IMR-90 (cell line): Measurements from ENCODE around the gene MBD1. TPM values are rescaled to one million over a fixed set of nuclear protein-coding genes. Genes with fewer than 3 reads are reported as not detected.

ENCODE experiments used
- ATAC-seq: fragments of 200-7000 bp; cut with Tn5 transposase; 2 replicates; pipeline ENCODE4 v1.9.1; 2020; ENCODE audit warnings: low read depth, mild to moderate bottlenecking, moderate library complexity
- BruUV-seq: library from RNA; stranded (reverse); fragments of 400-500 nt; replicated peaks from 2 replicates; lab custom pipeline; 2021; lab: Mats Ljungman, UMichigan
- CTCF ChIA-PET: fragments of 300-600 bp; formaldehyde crosslinking; extraction: SDS; loops from one replicate; lab custom pipeline; 2021; ENCODE audit warnings: antibody characterized with exemption; lab: Yijun Ruan, JAX
- POLR2A ChIA-PET: fragments of 300-600 bp; sonication (Branson Sonifier 250); formaldehyde crosslinking; loops from one replicate; lab custom pipeline; 2022; ENCODE audit warnings: antibody characterized with exemption; ENCODE audit not compliant: unreplicated experiment; lab: Charles Lee
- DNase-seq: peaks from one replicate; pipeline ENCODE4 v3.0.0; 2013
- H2AFZ ChIP-seq: replicated peaks from 2 replicates; pipeline ENCODE3; 2013; ENCODE audit warnings: low read length, mild to moderate bottlenecking; ENCODE audit not compliant: poor library complexity
- H2AK5ac ChIP-seq: 2 replicates; pipeline ENCODE4 v1.6.1; 2013; ENCODE audit warnings: low read depth, low read length, inconsistent platforms
- H2AK9ac ChIP-seq: replicated peaks from 2 replicates; pipeline ENCODE3; 2013; ENCODE audit warnings: mild to moderate bottlenecking, low read depth, low read length, moderate library complexity; ENCODE audit not compliant: poor library complexity
- H2BK120ac ChIP-seq: 2 replicates; pipeline ENCODE4 v1.6.1; 2013; ENCODE audit warnings: low read depth, low read length, inconsistent platforms
- H2BK15ac ChIP-seq: 3 replicates; pipeline ENCODE4 v1.6.1; 2013; ENCODE audit warnings: low read depth, low read length, inconsistent platforms
- H2BK20ac ChIP-seq: 2 replicates; pipeline ENCODE4 v1.6.1; 2013; ENCODE audit warnings: low read depth, mild to moderate bottlenecking, inconsistent platforms, low read length, moderate library complexity
- H2BK5ac ChIP-seq: 2 replicates; pipeline ENCODE4 v1.6.1; 2013; ENCODE audit warnings: mild to moderate bottlenecking, low read depth, low read length, inconsistent platforms; ENCODE audit not compliant: poor library complexity, severe bottlenecking
- H3K14ac ChIP-seq: replicated peaks from 2 replicates; pipeline ENCODE4 v1.6.1; 2013; ENCODE audit warnings: low read depth, low read length, inconsistent platforms
- H3K18ac ChIP-seq: 2 replicates; pipeline ENCODE4 v1.6.1; 2013; ENCODE audit warnings: low read depth, low read length, control low read depth
- H3K23ac ChIP-seq: 2 replicates; pipeline ENCODE4 v1.6.1; 2013; ENCODE audit warnings: low read depth, low read length, inconsistent platforms
- H3K27ac ChIP-seq: 2 replicates; pipeline ENCODE4 v1.5.1; 2013; ENCODE audit warnings: mild to moderate bottlenecking, control low read depth, low read length; ENCODE audit not compliant: insufficient read depth
- H3K27me3 ChIP-seq: 2 replicates; pipeline ENCODE4 v1.6.1; 2013; ENCODE audit warnings: low read length; ENCODE audit not compliant: control insufficient read depth, insufficient read depth
- H3K36me3 ChIP-seq: 2 replicates; pipeline ENCODE4 v1.6.1; 2013; ENCODE audit warnings: low read length, mixed read lengths; ENCODE audit not compliant: control insufficient read depth, insufficient read depth
- H3K4ac ChIP-seq: 2 replicates; pipeline ENCODE4 v1.6.1; 2013; ENCODE audit warnings: low read depth, low read length, inconsistent platforms
- H3K4me1 ChIP-seq: 2 replicates; pipeline ENCODE4 v1.6.1; 2013; ENCODE audit warnings: low read length, mixed read lengths; ENCODE audit not compliant: control insufficient read depth, insufficient read depth
- H3K4me2 ChIP-seq: 2 replicates; pipeline ENCODE4 v1.6.1; 2013; ENCODE audit warnings: low read depth, mild to moderate bottlenecking, control low read depth, low read length, moderate library complexity
- H3K4me3 ChIP-seq: 2 replicates; pipeline ENCODE4 v1.5.1; 2013; ENCODE audit warnings: low read depth, mild to moderate bottlenecking, control low read depth, low read length, moderate library complexity; ENCODE audit not compliant: insufficient read depth
- H3K56ac ChIP-seq: 2 replicates; pipeline ENCODE4 v1.6.1; 2013; ENCODE audit warnings: low read length, inconsistent platforms; ENCODE audit not compliant: insufficient read depth; ENCODE audit errors: extremely low read depth
- H3K79me1 ChIP-seq, 2 experiments: 2 replicates each; pipeline ENCODE4 v1.6.1; 2013; ENCODE audit warnings: low read length in 2 of 2, inconsistent platforms in 1 of 2, low read depth in 1 of 2
- H3K9ac ChIP-seq: 2 replicates; pipeline ENCODE4 v1.6.1; 2013; ENCODE audit warnings: low read depth, low read length, control low read depth
- H3K9me1 ChIP-seq: 2 replicates; pipeline ENCODE4 v1.6.1; 2013; ENCODE audit warnings: low read length, inconsistent platforms; ENCODE audit not compliant: insufficient read depth
- H3K9me3 ChIP-seq: 2 replicates; pipeline ENCODE4 v1.6.1; 2013; ENCODE audit warnings: low read length; ENCODE audit not compliant: control insufficient read depth, insufficient read depth
- H4K20me1 ChIP-seq: 2 replicates; pipeline ENCODE4 v1.6.1; 2013; ENCODE audit warnings: low read length, inconsistent platforms; ENCODE audit not compliant: insufficient read depth
- H4K5ac ChIP-seq: 2 replicates; pipeline ENCODE4 v1.6.1; 2013; ENCODE audit warnings: mild to moderate bottlenecking, low read depth, low read length, control low read depth
- H4K8ac ChIP-seq, 2 experiments: 2 replicates each; pipeline ENCODE4 v1.6.1; 2013; ENCODE audit warnings: low read depth in 2 of 2, low read length in 2 of 2, control low read depth in 1 of 2, inconsistent platforms in 1 of 2
- H4K91ac ChIP-seq: 2 replicates; pipeline ENCODE4 v1.6.1; 2013; ENCODE audit warnings: low read depth, low read length, inconsistent platforms; ENCODE audit not compliant: insufficient read depth
- BHLHE40 ChIP-seq: fragments of 150-350 bp; IDR thresholded peaks from 2 replicates; pipeline ENCODE4 v1.6.1; 2016; ENCODE audit warnings: mild to moderate bottlenecking, low read depth, low read length
- MAZ ChIP-seq: IDR thresholded peaks from 2 replicates; pipeline ENCODE4 v1.6.1; 2012; ENCODE audit warnings: low read depth, mild to moderate bottlenecking, low read length, improper control_type of control experiment, moderate library complexity, borderline replicate concordance
- NFE2L2 ChIP-seq: fragments of 150-350 bp; IDR thresholded peaks from 2 replicates; pipeline ENCODE4 v1.6.1; 2016; ENCODE audit warnings: low read depth, mild to moderate bottlenecking, low read length
- RCOR1 ChIP-seq: IDR thresholded peaks from 2 replicates; pipeline ENCODE4 v1.6.1; 2012; ENCODE audit warnings: mild to moderate bottlenecking, low read length, improper control_type of control experiment; ENCODE audit not compliant: insufficient replicate concordance
- SMC3 ChIP-seq: fragments of 150-350 bp; IDR thresholded peaks from 2 replicates; pipeline ENCODE4 v1.6.1; 2016; ENCODE audit warnings: low read depth, mild to moderate bottlenecking, antibody characterized with exemption, low read length, moderate library complexity
- WGBS, 2 experiments: methylation state at CpG; one replicate each; pipeline versions ENCODE4 v1.1.5 to v1.1.7; 2013; ENCODE audit warnings: missing lambda C conversion rate in 2 of 2; ENCODE audit not compliant: insufficient read length in 1 of 2; ENCODE audit errors: extremely low coverage in 2 of 2; 5-methylcytosine and 5-hydroxymethylcytosine counted together
- dilution Hi-C: fragments of 300-500 bp; cut with HindIII; formaldehyde crosslinking; loops from one replicate; pipeline ENCODE4 v1.14.3; 2018; ENCODE audit warnings: low sequenced_read_pairs; ENCODE audit not compliant: unreplicated experiment
- in situ Hi-C: fragments of 300-500 bp; cut with MboI; formaldehyde crosslinking; loops from 3 replicates; pipeline ENCODE4 v1.14.3; 2019; ENCODE audit warnings: low sequenced_read_pairs, inconsistent platforms, mixed read lengths
- intact Hi-C: fragments of 100-400 bp; cut with micrococcal nuclease; formaldehyde crosslinking; loops from 2 replicates; pipeline ENCODE4 v1.10.0; 2022
- polyA plus RNA-seq, 3 experiments: library from polyadenylated mRNA; depleted of rRNA; stranded (reverse); fragments of >200 nt; gene quantifications; 2 replicates each; pipeline ENCODE4 v1.2.3, GENCODE V29; 2012; ENCODE audit warnings: low replicate concordance in 1 of 3
- total RNA-seq: library from RNA; depleted of rRNA; stranded (reverse); fragments of >200 nt; gene quantifications from 2 replicates; pipeline ENCODE4 v1.2.3, GENCODE V29; 2012

Gene MBD1
- total and polyA plus RNA-seq, 2 of the 4 experiments (the other 2 are of a cell fraction) = 31.7 to 56.5 TPM

DNA sequence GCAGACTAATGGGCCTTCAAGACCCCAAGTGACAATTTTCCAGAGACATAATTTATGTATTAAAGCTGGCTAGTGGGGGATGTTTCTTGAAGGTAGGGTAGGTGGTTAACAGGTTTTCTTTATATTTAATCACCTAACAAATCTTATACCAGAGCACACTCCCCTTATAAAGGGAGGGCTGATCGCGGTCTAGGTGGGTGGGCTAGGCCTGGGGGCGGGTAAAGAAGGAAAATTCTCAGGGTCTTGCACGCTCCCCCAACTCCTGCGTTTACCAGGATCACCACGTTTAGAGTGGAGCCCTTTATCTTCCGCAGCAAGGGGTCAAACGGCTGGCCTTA is 26.0 kb upstream of the MBD1 start:
- dilution Hi-C loops = no loop called here
- POLR2A ChIA-PET = interaction anchor here (0.5 kb wide), 1 partner anchor 68 kb away, joined by 3 read pairs; the partner anchor contains the start of gene SKA1
- Histone ChIP-seq H4K8ac (peak overlapping the region; percentile 28 to 88; a peak in 3 of 4 replicates), H3K18ac (no peak overlapping the region), H2BK20ac (no peak overlapping the region), H3K4ac (no peak overlapping the region; the same call in 1 of the 2 replicates), H3K4me3 (peak overlapping the region; percentile 42), H3K79me1 (no peaks in the 10 kb centered on the region; a peak in 1 of 4 replicates), H3K27me3 (peaks cover 3% of the 10 kb centered on the region), H3K4me2 (peak overlapping the region; percentile 58), H2BK120ac (no peak overlapping the region), H3K23ac (no peak overlapping the region), H3K27ac (no peak overlapping the region), H4K91ac (no peak overlapping the region), H4K20me1 (no peaks in the 10 kb centered on the region), H3K9me1 (0 out of 2 replicates have a peak, but pooled peaks cover 3% of the 10 kb centered on the region), H2BK15ac (no peak overlapping the region), H2AK5ac (peak overlapping the region; percentile 3; the same call in 1 of the 2 replicates), H3K36me3 (no peaks in the 10 kb centered on the region), H2BK5ac (no peak overlapping the region), H3K56ac (no peak overlapping the region), H3K4me1 (peaks cover 3% of the 10 kb centered on the region; the same call in 1 of the 2 replicates), H3K14ac (peak overlapping the region; percentile 67; the same call in 1 of the 2 replicates), H4K5ac (no peak overlapping the region), H2AFZ (peak overlapping the region; percentile 95), H2AK9ac (peak overlapping the region; percentile 84), H3K9me3 (no peaks in the 10 kb centered on the region), H3K9ac (peak overlapping the region; percentile 22)
- no TSS peak for BruUV-seq
- intact Hi-C loops = no loop called here
- in situ Hi-C loops = no loop called here
- TF ChIP-seq BHLHE40 (no peak), NFE2L2 (no peak), SMC3 (no peak), MAZ (no peak), RCOR1 (no peak)
- WGBS, 2 experiments = 0% methylated on average over 3 of the region's 8 CpGs; no CpG with 5 or more reads in 1 of the 2 experiments
- peak; percentile 22; the same call in 1 of the 2 replicates for ATAC-seq
- DNase-seq = no peak
- CTCF ChIA-PET = no interaction called here
